IPS-NIHi7 (cell line): ENCODE data around the gene LYPD6B.

Experiments
- DNase-seq: peaks from one replicate; pipeline ENCODE4 v3.0.0; 2012; ENCODE audit warnings: mixed read lengths; ENCODE audit errors: extremely low spot score

LYPD6B gene

GRCh38 chr2:149076863-149077412 is 38.4 kb downstream of the LYPD6B start:
- peak; percentile 40 for DNase-seq

GRCh38 chr2:149077861-149078260 is 39.4 kb downstream of the LYPD6B start:
- no peak for DNase-seq

GRCh38 chr2:149080099-149080498 is 41.6 kb downstream of the LYPD6B start:
- DNase-seq = no peak

GRCh38 chr2:149080971-149081370 is 42.5 kb downstream of the LYPD6B start:
- peak; percentile 68 for DNase-seq

GRCh38 chr2:149082079-149082478 is 43.6 kb downstream of the LYPD6B start:
- DNase-seq = no peak

- DNase-seq = peak; percentile 31
Observed at GRCh38 chr2:149082735-149083134, 44.2 kb downstream of the LYPD6B start.

GRCh38 chr2:149084924-149085795 is 46.7 kb downstream of the LYPD6B start:
- no peak for DNase-seq

- DNase-seq = peak; percentile 42
Observed at GRCh38 chr2:149087751-149088150, 49.3 kb downstream of the LYPD6B start.

GRCh38 chr2:149089068-149089467 is 50.6 kb downstream of the LYPD6B start:
- no peak for DNase-seq

- DNase-seq = no peak
Observed at GRCh38 chr2:149090706-149091105, 52.2 kb downstream of the LYPD6B start.

- DNase-seq = no peak
Observed at GRCh38 chr2:149093579-149093978, 55.1 kb downstream of the LYPD6B start.

- peak; percentile 29 for DNase-seq
Observed at GRCh38 chr2:149094217-149095015, 55.9 kb downstream of the LYPD6B start.

GRCh38 chr2:149098701-149099100 is 60.2 kb downstream of the LYPD6B start:
- DNase-seq = no peak

GRCh38 chr2:149099298-149099697 is 60.8 kb downstream of the LYPD6B start:
- peak; percentile 24 for DNase-seq

- no peak for DNase-seq
Observed at GRCh38 chr2:149100739-149101699, 62.5 kb downstream of the LYPD6B start.

- no peak for DNase-seq
Observed at GRCh38 chr2:149101818-149102217, 63.3 kb downstream of the LYPD6B start.

GRCh38 chr2:149103081-149103620 is 64.7 kb downstream of the LYPD6B start:
- no peak for DNase-seq

GRCh38 chr2:149104221-149104620 is 65.7 kb downstream of the LYPD6B start:
- no peak for DNase-seq

GRCh38 chr2:149112068-149112467 is 73.6 kb downstream of the LYPD6B start:
- no peak for DNase-seq

- no peak for DNase-seq
Observed at GRCh38 chr2:149112713-149113112, 74.2 kb downstream of the LYPD6B start.

GRCh38 chr2:149115781-149116180 is 77.3 kb downstream of the LYPD6B start:
- no peak for DNase-seq
